Measurements from ENCODE around the gene USP6NL.

Gene USP6NL

DNA sequence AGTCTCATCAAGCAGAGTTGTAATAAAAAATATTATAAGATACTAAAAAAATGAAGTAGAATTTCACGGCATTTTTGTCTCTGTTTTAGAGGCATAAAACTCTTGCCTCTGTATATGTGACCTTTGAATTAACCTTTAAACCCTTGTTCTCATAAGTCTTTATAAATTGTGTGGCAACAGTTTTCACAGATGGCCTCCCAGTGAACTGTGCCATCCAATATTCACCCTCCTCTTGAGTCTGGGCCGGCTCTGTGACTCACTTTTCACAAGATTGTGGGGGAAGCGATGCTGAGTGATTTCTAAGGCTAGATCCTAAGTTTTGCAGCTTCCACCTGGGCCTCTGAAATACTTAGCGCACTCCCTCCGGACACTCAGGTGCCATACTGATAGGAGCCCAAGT lies 4.6 kb upstream of the USP6NL start:
- DNase-seq (ENCODE audit: low read depth in 3 of 3): no peak

- no peak for DNase-seq (ENCODE audit: low read depth in 3 of 3)
These were observed 3.9 kb upstream of the USP6NL start for GRCh38 chr10:11615396-11615795.

GRCh38 chr10:11612021-11613001 lies 861 bp upstream of the USP6NL start:
- DNase-seq (ENCODE audit: low read depth in 3 of 3): no peak

GRCh38 chr10:11610826-11611247 lies 613 bp downstream of the USP6NL start:
- DNase-seq (ENCODE audit: low read depth in 3 of 3): peak in 1 of 3 experiments; percentile 24

- no peak for DNase-seq (ENCODE audit: low read depth in 3 of 3)
These were observed 1.2 kb downstream of the USP6NL start for GRCh38 chr10:11610166-11610825.

GRCh38 chr10:11609492-11610093 lies 1.9 kb downstream of the USP6NL start:
- DNase-seq (ENCODE audit: low read depth in 3 of 3): no peak

DNA sequence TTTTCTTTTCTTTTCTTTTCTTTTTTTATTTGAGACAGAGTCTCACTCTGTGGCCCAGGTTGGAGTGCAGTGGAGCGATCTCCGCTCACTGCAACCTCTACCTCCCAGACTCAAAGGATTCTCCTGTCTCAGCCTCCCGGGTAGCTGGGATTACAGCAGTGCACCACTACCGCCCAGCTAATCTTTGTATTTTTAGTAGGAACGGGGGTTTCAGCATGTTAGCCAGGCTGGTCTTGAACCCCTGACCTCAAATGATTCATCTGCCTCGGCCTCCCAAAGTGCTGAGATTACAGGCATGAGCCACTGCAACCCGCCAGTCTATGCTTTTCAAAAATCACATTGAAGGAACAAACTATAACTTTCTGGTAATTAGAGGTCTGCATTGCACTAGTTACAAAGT lies 2.4 kb downstream of the USP6NL start:
- DNase-seq (ENCODE audit: low read depth in 3 of 3): no peak

- no peak for DNase-seq (ENCODE audit: low read depth in 3 of 3)
These were observed 3.1 kb downstream of the USP6NL start for GRCh38 chr10:11608159-11609013.

DNA sequence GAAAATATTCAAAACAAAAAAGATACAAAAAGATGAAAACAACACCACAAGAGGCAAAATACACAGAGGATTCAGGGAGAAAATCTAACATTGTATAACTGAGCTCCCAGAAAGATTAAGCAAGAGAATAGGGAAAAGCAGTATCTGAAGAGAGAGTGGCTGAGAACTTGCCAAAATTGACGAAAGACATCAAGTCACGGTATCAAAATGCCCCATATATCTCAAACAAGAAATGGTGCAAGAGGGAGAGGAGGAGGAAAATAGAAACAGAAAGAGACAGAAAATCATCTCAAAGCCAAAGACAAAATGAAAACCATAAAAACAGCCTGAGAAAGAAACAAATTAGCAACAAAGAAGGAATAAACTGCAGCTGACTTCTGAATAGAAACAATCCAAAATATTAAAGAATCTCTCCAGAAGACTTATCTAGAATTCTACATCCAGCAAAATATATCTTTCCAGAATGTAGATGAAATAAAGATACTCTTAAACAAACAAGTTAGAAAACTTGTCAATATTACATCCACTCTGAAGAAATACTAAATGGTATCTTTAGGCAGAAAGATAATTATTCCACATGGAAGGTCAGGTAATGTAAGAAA lies 5.5 kb downstream of the USP6NL start:
- DNase-seq (ENCODE audit: low read depth in 3 of 3): no peak

- DNase-seq (ENCODE audit: low read depth in 3 of 3): no peak
These were observed 6.4 kb downstream of the USP6NL start for GRCh38 chr10:11604865-11605650.

DNA sequence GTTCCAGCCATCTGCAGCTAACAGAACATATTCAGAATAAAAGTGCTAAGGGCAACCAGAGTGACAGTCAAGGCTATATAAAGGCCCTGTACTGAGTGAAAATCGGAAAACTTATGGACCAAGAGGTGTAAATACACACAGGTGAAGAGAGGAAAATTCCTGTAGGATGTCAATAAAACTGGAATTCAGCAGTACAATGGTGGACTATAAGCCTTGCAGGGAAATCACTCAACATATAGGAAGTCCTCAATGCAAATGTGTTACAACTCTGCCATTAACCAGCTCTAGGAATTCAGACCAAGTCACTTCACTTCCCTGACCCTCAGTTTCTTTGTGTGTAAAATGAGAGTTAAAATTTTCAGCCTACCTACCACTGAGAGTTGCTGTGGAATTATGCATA lies 7.7 kb downstream of the USP6NL start:
- no peak for DNase-seq (ENCODE audit: low read depth in 3 of 3)

GRCh38 chr10:11602919-11603523 lies 8.4 kb downstream of the USP6NL start:
- no peak for DNase-seq (ENCODE audit: low read depth in 3 of 3)

- DNase-seq (ENCODE audit: low read depth in 3 of 3): no peak
These were observed 9.1 kb downstream of the USP6NL start for GRCh38 chr10:11602358-11602757.

GRCh38 chr10:11601670-11602069 lies 9.8 kb downstream of the USP6NL start:
- no peak for DNase-seq (ENCODE audit: low read depth in 3 of 3)

GRCh38 chr10:11600280-11600679 lies 11.2 kb downstream of the USP6NL start:
- no peak for DNase-seq (ENCODE audit: low read depth in 3 of 3)

DNA sequence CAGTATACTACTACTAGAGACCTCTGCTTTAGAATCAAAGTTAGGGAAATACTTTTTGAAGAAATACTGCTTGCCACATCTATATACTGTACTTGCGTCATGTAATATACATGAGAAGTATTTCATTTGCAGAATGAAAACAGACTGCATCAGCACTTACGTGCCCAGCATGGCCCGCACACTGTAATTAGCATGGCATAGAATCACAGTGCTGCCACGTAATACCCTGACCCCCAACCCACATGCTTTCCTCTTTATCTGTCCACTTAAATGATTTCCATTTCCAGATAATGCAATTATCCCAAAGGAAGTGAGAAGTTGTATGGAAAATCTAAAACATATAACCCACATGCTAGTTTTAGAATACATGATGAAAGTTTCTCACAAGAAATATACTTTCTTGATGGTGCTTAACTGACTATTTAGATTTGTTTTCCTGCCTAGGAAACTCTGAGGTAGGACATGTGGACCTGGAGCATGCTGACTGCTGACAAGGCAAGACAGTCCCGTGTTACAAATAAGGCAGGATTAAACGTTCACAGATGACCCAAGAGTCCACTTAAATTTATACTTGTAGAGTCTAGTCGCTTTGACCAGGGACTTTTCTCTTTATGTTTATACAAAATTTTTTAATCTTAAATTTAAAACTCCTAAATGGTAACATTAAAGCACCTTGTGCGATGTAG lies 12.6 kb downstream of the USP6NL start:
- no peak for DNase-seq (ENCODE audit: low read depth in 3 of 3)

- DNase-seq (ENCODE audit: low read depth in 3 of 3): no peak
These were observed 14.0 kb downstream of the USP6NL start for GRCh38 chr10:11597470-11597869.

DNA sequence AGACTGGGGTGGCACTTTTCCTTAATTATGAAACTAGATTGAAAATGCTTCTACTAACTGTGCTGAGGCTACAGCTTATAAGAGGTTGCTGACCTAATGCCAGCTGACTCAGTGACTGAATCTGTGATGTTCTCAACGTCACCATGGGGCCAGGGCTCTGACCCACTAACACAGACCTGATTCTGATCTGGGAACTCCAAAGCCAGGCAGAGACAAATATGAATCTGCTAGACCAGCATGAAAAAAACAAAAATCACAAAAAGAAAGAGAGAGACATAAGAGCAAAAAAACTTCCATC lies 16.1 kb downstream of the USP6NL start:
- no peak for DNase-seq (ENCODE audit: low read depth in 3 of 3)

DNA sequence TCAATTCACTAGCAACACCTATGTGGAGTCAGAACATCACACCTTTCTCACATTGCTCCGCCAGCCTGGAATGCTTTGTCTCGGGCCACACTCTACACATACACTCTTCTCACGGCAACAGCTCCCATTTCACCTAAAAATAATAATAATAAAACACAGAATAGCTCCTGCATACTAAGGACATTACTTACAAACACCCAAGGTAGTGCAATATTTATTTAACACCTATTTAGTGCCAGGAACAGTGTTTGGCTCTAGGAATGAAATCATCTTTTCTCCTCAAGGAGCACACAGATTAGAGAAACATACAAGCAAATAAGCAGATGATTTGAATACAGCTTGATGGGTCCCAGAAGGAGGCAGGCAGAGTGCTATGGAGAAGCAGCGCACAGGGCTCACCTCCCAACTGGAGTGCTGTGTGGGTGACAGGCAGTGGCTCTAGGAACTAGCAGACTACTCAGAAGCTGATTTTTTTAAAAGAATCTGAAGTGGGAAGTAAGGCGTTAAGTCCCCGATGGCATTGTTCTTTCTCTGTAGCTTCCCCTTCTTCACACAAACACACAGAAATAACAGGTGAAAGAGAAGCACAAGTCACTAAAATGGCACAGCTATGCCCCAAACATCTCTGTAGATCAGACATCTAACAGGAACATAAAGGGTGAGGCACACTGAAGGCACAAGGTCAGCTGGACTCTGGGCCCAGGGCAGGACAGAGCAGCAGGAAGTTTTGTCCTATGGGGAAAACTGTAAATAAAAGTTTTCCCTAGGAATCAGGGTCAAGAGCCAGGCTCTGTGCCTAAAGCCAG lies 16.7 kb downstream of the USP6NL start:
- DNase-seq (ENCODE audit: low read depth in 3 of 3): no peak

All from stimulated activated CD4-positive, alpha-beta T cell treated with anti-CD3 and anti-CD28 coated beads, TNF-alpha, amount 100 ng/mL, for 24 hours (primary cell).